HG02571 (cell line): ENCODE measurements around the gene PM20D2.

Experiments used
- ATAC-seq: cut with Tn5 transposase; IDR thresholded peaks from one replicate; pipeline ENCODE4 v1.9.1; 2021; ENCODE audit warnings: mild to moderate bottlenecking, moderate library complexity; ENCODE audit not compliant: unreplicated experiment

PM20D2 gene

GRCh38 chr6:89144354-89144906 is 1.4 kb upstream of the PM20D2 start:
- ATAC-seq = peak; percentile 33

GRCh38 chr6:89145091-89145955 is 532 bp upstream of the PM20D2 start:
- peak; percentile 63 for ATAC-seq

GRCh38 chr6:89146718-89147700 is 1.2 kb downstream of the PM20D2 start:
- no peak for ATAC-seq

- ATAC-seq = no peak
These were observed 2.3 kb downstream of the PM20D2 start for GRCh38 chr6:89148016-89148750.

GRCh38 chr6:89154131-89154530 is 8.3 kb downstream of the PM20D2 start:
- no peak for ATAC-seq

GRCh38 chr6:89160331-89161092 is 14.7 kb downstream of the PM20D2 start:
- no peak for ATAC-seq

GRCh38 chr6:89161326-89162046 is 15.6 kb downstream of the PM20D2 start:
- ATAC-seq = no peak

- ATAC-seq = no peak
These were observed 16.2 kb downstream of the PM20D2 start for GRCh38 chr6:89162047-89162371.

- ATAC-seq = no peak
These were observed 26.3 kb downstream of the PM20D2 start for GRCh38 chr6:89172131-89172530.

- ATAC-seq = no peak
These were observed 27.8 kb downstream of the PM20D2 start for GRCh38 chr6:89173634-89174033.

GRCh38 chr6:89180112-89180511 is 34.3 kb downstream of the PM20D2 start:
- ATAC-seq = no peak

GRCh38 chr6:89180971-89181370 is 35.1 kb downstream of the PM20D2 start:
- no peak for ATAC-seq

- ATAC-seq = no peak
These were observed 37.4 kb downstream of the PM20D2 start for GRCh38 chr6:89183294-89183693.

- no peak for ATAC-seq
These were observed 38.5 kb downstream of the PM20D2 start for GRCh38 chr6:89184344-89184743.

- ATAC-seq = no peak
These were observed 40.9 kb downstream of the PM20D2 start for GRCh38 chr6:89186762-89187161.

GRCh38 chr6:89187504-89187903 is 41.6 kb downstream of the PM20D2 start:
- ATAC-seq = no peak

- no peak for ATAC-seq
These were observed 44.9 kb downstream of the PM20D2 start for GRCh38 chr6:89190741-89191140.

GRCh38 chr6:89194559-89194958 is 48.7 kb downstream of the PM20D2 start:
- no peak for ATAC-seq

GRCh38 chr6:89197141-89197540 is 51.3 kb downstream of the PM20D2 start:
- ATAC-seq = no peak
